ENCODE data around the gene RBM15. TPM values are rescaled to one million over a fixed set of nuclear protein-coding genes. Genes with fewer than 3 reads are reported as not detected.

Gene RBM15
- 10 to 100 TPM; 18.2 to 35.1 (median 23.3) TPM for total RNA-seq
- polyA plus RNA-seq: 1 to 10 TPM; 2.3 to 9.9 (median 4.4) TPM
- long read RNA-seq, donor 1, partial matches to known transcripts: 0 of 3 reads
- long read RNA-seq, donor 1, other reads (novel, unspliced or antisense): 0 of 3 reads
- long read RNA-seq, donor 2, partial matches to known transcripts: 0 of 2 reads
- long read RNA-seq, donor 2, other reads (novel, unspliced or antisense): 0 of 2 reads
- long read RNA-seq, donor 3, partial matches to known transcripts: 0 of 2 reads
- long read RNA-seq, donor 3, other reads (novel, unspliced or antisense): 0 of 2 reads
- long read RNA-seq, donor 4, partial matches to known transcripts: 0 of 1 reads
- long read RNA-seq, donor 4, other reads (novel, unspliced or antisense): 0 of 1 reads
- long read RNA-seq, donor 5, partial matches to known transcripts: 0 of 6 reads
- long read RNA-seq, donor 5, other reads (novel, unspliced or antisense): 2 of 6 reads
- long read RNA-seq, donor 6, partial matches to known transcripts: 0 of 2 reads
- long read RNA-seq, donor 6, other reads (novel, unspliced or antisense): 1 of 2 reads
- long read RNA-seq, donor 7, partial matches to known transcripts: 0 of 3 reads
- long read RNA-seq, donor 7, other reads (novel, unspliced or antisense): 0 of 3 reads
- long read RNA-seq, donor 8, partial matches to known transcripts: 0 of 4 reads
- long read RNA-seq, donor 8, other reads (novel, unspliced or antisense): 0 of 4 reads
- long read RNA-seq, donor 9, transcript RBM15-203 (1 exons, 3,368 nt): major isoform, 7 of 7 reads
- long read RNA-seq, donor 9, partial matches to known transcripts: 0 of 7 reads
- long read RNA-seq, donor 9, other reads (novel, unspliced or antisense): 0 of 7 reads
- long read RNA-seq, donor 10: 0 reads

- peaks cover 40 to 54% of the 10 kb centered on the region in 2 donors for H3K4me1 ChIP-seq (replicated peaks in 1 of 2)
- intact Hi-C loops (cut with DNase I): no loop called here
- no peaks in the 10 kb centered on the region for H3K9me3 ChIP-seq (replicated peaks in 1 of 3)
- H3K36me3 ChIP-seq (replicated peaks in 1 of 2): peaks cover 0 to 15% of the 10 kb centered on the region in 2 donors
- TF ChIP-seq POLR2A (IDR thresholded peaks at IDR 0.05): no peak
- TF ChIP-seq, protein P1, sequence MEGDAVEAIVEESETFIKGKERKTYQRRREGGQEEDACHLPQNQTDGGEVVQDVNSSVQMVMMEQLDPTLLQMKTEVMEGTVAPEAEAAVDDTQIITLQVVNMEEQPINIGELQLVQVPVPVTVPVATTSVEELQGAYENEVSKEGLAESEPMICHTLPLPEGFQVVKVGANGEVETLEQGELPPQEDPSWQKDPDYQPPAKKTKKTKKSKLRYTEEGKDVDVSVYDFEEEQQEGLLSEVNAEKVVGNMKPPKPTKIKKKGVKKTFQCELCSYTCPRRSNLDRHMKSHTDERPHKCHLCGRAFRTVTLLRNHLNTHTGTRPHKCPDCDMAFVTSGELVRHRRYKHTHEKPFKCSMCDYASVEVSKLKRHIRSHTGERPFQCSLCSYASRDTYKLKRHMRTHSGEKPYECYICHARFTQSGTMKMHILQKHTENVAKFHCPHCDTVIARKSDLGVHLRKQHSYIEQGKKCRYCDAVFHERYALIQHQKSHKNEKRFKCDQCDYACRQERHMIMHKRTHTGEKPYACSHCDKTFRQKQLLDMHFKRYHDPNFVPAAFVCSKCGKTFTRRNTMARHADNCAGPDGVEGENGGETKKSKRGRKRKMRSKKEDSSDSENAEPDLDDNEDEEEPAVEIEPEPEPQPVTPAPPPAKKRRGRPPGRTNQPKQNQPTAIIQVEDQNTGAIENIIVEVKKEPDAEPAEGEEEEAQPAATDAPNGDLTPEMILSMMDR (IDR thresholded peaks at IDR 0.05): no peak
- WGBS, 4 donors: 0 to 1% (median 0%) methylated on average over 25 of the region's 25 CpGs
- H3K4me3 ChIP-seq: peak within 1 kb of the TSS; percentile 61 to 90 (median 70)
- no peaks in the 10 kb centered on the region for H3K27me3 ChIP-seq
- H3K27ac ChIP-seq: peak within 1 kb of the TSS; percentile 98 to 100 (median 99)
- DNase-seq: peak; percentile 98 to 100 (median 99)
Observed at GRCh38 chr1:110338886-110339406, at the start of gene RBM15. RBM15 (plus strand) TSS chr1:110339377; CDS start chr1:110339406, 29 bp downstream.

DNA sequence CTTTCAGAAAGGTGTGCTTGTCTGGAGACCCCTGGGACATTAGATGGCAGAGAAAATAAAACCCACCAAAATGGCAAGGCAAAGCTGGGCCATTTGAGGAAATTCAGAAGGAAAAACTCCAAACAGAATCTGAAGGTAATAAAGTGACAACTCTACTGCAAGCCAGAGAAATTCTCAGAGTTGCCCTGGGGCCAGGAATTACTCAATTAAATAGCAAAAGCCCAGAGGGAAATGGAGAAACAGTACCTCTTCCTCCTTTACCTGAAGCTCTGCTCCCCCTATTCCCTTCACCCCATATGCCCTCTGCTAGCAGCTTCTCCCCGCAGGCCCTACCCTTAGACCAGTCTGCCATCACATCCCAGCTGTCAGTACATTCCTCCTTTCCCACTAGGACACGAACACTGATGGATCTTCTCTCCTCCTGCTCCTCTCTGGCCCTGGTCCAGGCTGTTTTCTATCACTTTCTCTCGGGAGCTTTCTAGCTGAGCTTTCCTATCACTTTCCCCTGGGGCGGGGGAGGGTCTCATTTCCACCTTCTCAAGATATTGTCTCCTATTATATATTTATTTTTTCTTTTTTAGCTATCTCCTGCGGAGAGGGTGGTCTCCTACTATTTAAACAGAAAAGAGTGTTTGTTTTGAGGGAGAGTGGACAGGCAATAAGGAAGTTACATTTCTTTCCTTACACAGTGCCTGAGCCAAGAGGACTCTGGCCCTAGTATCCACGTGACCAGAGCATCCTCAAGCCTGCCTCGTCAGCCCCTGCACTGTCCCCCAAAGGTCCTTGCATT, 47.7 kb upstream of the RBM15 start:
- H3K9me3 ChIP-seq (replicated peaks in 1 of 3): no peaks in the 10 kb centered on the region
- H3K27ac ChIP-seq: no peak overlapping the region
- WGBS, 4 donors: 47 to 61% (median 50%) methylated on average over 7 of the region's 7 CpGs
- peak in 1 of 7 donors; percentile 51 for DNase-seq
- TF ChIP-seq POLR2A (IDR thresholded peaks at IDR 0.05): no peak
- TF ChIP-seq, protein P1 (IDR thresholded peaks at IDR 0.05): no peak
- H3K27me3 ChIP-seq: no peaks in the 10 kb centered on the region
- no peaks in the 10 kb centered on the region for H3K36me3 ChIP-seq (replicated peaks in 1 of 2)
- no peak overlapping the region for H3K4me3 ChIP-seq
- intact Hi-C loops (cut with DNase I): no loop called here
- peaks cover 0 to 11% of the 10 kb centered on the region in 2 donors for H3K4me1 ChIP-seq (replicated peaks in 1 of 2)

- no peak overlapping the region for H3K4me3 ChIP-seq
- intact Hi-C loops (cut with DNase I): no loop called here
- H3K27ac ChIP-seq: no peak overlapping the region
- H3K36me3 ChIP-seq (replicated peaks in 1 of 2): no peaks in the 10 kb centered on the region
- H3K9me3 ChIP-seq (replicated peaks in 1 of 3): no peaks in the 10 kb centered on the region
- WGBS, 4 donors: 60 to 74% (median 68%) methylated on average over 7 of the region's 7 CpGs
- TF ChIP-seq, protein P1 (IDR thresholded peaks at IDR 0.05): no peak
- TF ChIP-seq POLR2A (IDR thresholded peaks at IDR 0.05): no peak
- DNase-seq: no peak
- H3K4me1 ChIP-seq (replicated peaks in 1 of 2): peaks cover 0 to 11% of the 10 kb centered on the region in 2 donors
- H3K27me3 ChIP-seq: no peaks in the 10 kb centered on the region
Observed at GRCh38 chr1:110292031-110292741, 47.0 kb upstream of the RBM15 start.

Measured in adrenal gland (tissue), 19 donors.